GM12801 (cell line): ENCODE data around the gene ATG10.

ENCODE experiments used
- CTCF ChIP-seq: IDR thresholded peaks from one replicate; pipeline ENCODE4 v1.5.1; 2011; ENCODE audit warnings: control low read depth; ENCODE audit not compliant: insufficient read length; ENCODE audit errors: extremely low read depth

Gene ATG10

GRCh38 chr5:82257729-82258128 is 285.9 kb downstream of the ATG10 start:
- TF ChIP-seq CTCF = no peak

GRCh38 chr5:82259172-82259800 is 287.5 kb downstream of the ATG10 start:
- TF ChIP-seq CTCF = no peak

- no peak for TF ChIP-seq CTCF
Measured at GRCh38 chr5:82265047-82265446, 293.2 kb downstream of the ATG10 start.

GRCh38 chr5:82274343-82275211 is 302.8 kb downstream of the ATG10 start:
- no peak for TF ChIP-seq CTCF

- no peak for TF ChIP-seq CTCF
Measured at GRCh38 chr5:82275216-82275664, 303.4 kb downstream of the ATG10 start.

GRCh38 chr5:82276800-82277612 is 305.2 kb downstream of the ATG10 start:
- no peak for TF ChIP-seq CTCF

- TF ChIP-seq CTCF = no peak
Measured at GRCh38 chr5:82277613-82277986, 305.8 kb downstream of the ATG10 start.
